GM21526 (cell line): ENCODE results near the gene CD99L2.

ENCODE experiments used
- ATAC-seq: cut with Tn5 transposase; IDR thresholded peaks from one replicate; pipeline ENCODE4 v1.9.1; 2021; ENCODE audit warnings: moderate library complexity; ENCODE audit not compliant: unreplicated experiment, low FRiP score

CD99L2 gene, protein sequence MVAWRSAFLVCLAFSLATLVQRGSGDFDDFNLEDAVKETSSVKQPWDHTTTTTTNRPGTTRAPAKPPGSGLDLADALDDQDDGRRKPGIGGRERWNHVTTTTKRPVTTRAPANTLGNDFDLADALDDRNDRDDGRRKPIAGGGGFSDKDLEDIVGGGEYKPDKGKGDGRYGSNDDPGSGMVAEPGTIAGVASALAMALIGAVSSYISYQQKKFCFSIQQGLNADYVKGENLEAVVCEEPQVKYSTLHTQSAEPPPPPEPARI

DNA sequence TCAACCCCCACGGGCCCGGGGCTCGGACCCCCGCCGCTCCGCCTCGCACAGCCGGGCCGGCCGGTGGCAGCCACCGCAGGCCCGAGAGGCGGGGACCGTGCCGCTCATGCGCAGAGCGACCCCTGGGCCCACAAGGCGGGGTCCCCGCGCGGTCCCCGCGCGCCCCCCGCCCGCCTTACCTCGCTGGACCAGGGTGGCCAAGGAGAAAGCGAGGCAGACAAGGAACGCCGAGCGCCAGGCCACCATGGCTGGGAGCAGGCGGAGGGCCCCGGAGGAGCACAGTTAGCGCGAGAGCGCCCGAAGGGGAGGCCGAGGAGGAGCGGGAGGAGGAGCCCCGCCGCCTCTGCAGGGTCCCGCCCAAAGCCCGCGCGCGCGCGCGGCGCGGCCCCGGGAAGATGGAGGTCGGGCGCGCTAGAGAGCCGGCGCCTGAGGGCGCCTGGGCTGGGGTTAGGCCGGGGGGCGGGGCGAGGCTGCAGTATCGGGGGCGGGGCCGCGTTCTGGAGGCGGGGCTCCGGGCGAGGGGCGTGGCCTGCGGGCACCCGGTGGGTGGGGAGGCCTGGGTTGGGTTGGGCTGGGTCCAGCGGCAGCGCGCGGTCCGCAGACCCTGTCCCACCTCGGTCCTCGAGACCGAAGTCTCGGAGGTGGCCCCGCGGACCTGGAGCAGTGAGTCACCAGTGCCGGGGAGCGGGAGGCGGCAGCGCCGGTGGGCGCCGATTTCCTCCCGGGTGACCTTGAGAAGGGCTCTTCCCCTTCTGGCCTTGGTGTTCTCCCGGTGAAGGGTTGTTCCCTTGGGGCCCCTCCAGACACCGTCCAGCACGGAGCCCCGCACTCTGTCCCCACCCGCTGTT, at the start of gene CD99L2:
Gene CD99L2, minus strand, starts transcription at position 326 of the 848 bp plus-strand sequence. Its CDS starts 80 bp downstream, at position 246.
- ATAC-seq: peak; percentile 83

DNA sequence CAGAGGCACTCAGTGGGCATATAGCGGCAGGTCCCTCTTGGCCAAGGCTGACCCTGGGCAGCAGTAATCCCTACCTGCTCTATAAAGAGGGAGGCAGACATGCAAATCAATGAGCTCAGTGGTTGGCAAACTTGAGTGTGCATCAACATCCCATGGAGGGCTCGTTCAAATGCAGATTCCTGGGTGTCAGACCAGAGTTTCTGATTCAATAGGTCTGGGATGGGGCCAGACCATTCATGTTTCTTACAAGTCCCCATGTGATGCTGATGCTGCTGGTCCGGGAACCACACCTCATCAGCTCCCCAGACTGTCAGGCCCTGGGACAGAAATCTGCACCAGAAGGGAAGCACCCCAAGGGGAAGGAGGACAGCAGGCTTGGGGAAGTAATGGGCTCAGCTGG, 45.8 kb upstream of the CD99L2 start:
- ATAC-seq: no peak

DNA sequence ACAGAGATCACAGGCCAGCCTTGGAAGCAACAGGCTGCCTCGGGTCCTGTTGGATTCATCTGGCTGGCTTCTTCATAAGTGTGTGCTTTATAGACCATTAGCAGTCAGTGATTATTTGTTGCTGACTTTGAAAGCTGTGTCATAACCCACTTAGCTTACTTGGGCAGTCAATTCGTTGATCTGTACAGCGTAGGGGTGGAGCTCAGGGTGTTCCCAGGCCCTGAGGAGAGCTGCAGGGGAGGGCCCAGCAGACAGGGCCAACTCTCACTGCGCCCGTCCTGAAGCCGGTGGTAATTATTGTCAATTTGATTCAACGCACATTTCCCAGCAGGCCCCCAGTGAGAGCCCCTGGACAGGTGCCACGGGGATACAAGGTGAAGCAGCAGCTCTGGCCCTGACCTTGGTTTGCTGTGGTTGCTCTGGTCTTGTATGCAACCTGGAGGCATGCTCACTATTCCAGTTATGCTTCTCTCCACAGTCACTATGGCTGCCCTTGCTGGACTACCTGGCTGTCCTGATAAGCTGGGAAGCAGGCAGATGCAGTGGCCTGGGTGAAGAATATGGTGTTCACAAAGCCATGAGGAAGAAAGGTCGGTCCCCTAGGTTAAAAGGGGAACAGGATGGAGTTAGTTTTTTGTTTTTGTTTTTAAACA, 44.6 kb upstream of the CD99L2 start:
- no peak for ATAC-seq

DNA sequence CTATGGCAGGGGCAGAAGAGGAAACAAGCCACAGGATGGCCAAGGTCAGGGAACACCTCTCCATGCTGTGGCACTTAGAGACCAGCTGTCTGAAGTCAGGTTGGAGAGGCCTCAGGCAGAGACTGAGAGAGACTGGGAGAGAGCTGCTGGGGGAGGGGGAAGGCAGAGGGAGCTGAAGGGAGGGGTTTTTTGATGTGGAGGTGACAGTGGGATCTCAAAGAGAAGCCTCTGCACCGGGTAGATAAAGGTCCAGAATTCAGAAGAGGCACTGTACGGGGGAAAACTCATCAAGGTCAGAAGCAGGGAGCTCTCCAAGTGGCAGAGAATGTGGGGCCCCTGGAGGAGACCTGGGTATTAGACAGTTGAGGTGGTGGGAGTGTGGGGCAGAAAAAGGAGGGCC, 43.1 kb upstream of the CD99L2 start:
- no peak for ATAC-seq

DNA sequence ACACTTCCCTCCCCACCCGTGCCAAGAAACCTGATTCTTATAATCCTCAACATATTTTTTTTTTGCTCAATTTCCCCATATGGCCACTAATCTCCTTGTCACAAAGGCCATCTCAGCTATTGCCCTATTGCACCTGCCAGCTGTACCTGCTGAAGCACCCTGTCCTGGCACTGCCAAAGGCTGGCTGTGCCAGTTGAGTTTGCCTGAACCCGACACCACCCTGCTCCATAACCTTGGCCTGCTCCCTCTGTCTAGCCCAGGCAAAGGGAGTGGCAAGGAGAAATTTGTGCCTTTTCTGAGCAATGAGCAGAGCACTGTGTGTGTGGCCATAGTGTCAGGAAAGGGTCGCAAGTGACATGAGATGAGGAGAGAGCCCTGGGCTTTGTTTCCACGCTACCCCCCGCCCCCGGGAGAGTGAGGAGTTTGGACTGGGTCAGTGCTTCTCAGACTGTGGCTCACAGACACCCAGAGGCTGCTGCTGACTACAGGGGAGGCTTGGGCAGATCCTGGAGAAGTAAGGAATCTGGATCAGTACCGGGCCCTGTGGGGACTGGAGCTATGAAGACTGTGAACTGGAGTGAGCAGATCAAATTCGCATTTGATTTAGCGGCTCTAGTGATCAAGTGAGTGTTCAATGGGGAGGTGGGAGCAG, 42.5 kb upstream of the CD99L2 start:
- ATAC-seq: no peak

DNA sequence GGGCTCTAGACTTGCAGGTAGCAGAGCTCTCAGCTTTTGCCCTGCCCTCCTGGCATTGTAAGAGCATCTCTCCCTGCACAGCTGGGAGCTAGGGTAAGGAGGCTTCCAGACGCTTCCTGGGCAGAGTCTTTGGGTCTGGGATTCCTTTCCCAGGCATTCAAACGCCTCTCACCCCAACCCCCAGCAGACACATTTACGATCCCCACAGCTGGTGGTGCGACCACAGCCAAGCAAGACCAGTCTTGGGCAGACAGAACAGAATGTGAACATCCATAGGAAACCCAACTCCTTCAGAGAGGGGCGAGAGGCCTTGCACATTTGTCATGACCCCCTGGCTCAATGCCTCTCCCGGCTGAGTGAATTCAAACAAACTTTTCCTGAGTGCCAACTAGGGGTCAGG, 38.1 kb upstream of the CD99L2 start:
- ATAC-seq: no peak

DNA sequence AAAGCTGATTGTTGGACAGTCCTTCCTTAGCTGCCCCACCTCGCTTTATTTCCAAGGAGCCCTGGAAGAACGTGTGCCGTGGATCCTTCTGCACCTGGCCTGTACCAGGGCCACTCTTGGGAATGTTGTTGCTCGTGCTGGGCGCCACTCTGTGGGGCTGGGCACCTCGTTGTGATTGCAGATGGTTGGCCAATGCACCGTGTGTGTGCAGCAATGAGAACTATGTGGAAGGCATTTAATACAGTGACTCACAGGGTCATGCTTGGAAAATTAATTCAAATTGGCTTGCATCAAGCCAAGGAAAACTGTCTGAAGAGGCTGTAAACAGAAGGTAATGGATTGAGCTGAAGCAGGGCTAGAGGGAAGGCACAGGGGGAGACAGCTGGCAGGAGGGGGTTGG, 37.0 kb upstream of the CD99L2 start:
- ATAC-seq: no peak

DNA sequence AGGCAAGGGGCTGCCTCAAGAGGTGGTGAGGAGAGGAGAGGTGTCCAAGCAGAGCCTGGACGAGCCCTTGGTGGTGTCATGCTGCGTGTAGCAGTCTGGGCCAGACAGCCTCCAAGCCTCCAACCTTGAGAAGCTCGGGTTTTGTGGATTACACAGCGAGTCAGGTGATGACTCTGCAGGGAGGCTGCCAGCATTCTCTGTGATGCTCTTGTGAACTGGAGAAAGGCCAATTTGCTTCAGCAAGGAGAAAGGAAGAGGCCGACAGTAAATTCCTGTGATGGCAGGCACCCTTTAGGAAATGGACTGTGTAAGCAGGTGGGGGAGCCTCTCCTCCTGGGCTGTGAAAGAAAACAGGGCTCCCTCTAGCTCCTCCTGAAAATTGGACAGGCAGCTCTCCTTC, 36.0 kb upstream of the CD99L2 start:
- no peak for ATAC-seq

DNA sequence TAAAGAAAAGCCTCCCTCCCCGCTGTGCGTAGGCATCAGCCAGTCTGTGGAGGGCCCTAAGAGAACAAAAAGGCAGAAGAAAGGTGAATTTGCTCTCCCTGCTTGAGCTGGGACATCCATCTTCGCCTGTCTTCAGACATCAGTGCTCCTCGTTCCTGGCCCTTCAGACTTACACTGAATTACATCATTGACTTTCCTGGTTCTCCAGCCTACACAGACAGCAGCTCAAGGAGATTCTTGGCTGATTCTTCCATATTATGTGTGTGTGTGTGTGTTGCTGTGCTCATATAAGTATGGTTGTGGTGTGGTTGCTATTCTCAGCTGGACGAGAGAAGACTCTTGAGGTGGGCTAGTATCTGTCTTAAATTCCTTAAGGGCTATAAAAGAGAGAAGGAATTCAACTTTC, 35.5 kb upstream of the CD99L2 start:
- ATAC-seq: no peak

DNA sequence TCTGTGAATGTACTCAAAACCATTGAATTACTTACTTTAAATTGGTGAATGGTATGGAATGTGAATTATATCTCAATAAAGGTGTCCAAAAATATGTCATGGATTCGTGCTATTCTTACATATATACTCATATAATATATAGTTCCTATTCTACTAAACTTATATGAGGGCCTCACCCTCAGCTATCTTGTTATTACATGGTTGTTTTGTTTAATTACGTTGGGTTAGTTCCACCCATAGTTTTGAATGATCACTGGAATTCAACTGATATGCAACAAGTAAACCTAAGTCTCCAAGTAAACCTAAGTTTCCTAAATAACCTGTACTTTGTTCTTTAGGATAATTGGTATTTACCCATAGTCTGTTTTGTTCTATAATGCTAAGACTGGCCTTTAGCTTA, 30.6 kb upstream of the CD99L2 start:
- no peak for ATAC-seq

DNA sequence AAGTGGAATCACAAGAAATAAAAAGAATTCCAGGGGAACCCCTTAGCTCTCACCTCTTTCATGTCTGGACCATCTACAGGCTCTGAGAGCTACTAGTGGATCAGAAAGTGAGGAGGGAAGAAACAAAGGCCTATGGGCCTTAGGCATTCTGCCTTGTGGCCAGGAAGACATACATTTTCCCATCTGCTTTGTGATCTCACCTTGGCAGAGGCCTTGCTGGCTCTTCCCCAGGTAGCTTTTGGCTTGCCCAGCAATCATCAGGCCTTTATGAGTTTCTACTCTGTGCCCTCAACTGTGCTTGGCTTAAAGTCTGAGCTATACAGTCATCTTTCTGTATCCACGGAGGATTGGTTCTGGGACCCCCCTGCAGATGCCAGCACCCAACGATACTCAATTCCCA, 28.3 kb upstream of the CD99L2 start:
- ATAC-seq: no peak

DNA sequence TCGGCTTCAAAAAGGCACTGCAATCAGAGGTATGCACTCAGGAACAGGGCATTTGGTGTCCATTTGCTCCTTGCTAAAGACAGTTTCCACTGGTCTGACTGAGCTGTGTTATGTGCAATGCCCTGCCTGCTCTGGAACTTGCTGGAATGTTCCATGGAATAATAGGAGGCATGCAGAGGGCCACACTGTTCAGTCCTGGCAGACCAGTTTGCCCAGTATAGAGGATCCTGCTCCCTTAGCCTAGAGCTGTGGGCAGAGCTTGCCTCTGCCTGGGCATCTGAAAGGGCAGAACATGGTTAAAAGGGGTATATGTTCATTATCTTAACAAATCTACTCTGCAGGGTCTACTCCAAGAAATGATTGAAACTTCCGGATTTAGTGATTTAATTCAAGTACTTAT, 27.8 kb upstream of the CD99L2 start:
- ATAC-seq: no peak

DNA sequence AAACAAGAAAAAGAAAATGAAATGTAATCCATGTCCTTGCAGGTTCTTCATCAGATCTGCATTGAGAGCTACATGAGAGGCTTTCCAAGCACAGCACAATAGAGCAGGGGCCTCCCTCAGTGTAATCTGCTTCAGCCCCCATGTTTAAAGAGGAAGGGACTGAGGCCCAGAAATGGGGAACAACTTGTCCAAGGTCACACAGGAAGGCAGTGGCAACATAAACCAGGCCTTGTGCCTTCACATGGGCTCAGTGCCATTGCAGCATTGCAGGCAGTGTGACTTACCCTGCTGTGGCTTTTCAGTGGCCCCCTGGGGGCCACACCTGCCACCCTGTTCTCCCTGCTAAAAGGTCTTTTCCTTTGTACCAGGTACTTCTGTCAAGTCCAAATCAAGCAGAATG, 20.9 kb upstream of the CD99L2 start:
- ATAC-seq: no peak

DNA sequence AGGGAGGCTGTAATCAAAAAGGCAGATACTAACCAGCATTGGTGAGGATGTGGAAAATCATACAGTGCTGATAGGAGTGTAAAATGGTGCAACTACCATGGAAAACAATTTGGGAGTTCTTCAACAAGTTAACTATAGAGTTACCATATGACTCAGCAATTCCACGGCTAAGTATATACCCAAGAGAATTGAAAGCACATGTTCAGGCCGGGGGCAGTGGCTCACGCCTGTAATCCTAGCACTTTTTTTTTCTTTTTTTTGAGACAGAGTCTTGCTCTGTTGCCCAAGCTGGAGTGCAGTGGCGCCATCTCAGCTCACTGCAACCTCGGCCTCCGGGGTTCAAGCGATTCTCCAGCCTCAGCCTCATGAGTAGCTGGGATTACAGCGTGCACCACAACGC, 15.0 kb upstream of the CD99L2 start:
- ATAC-seq: no peak

DNA sequence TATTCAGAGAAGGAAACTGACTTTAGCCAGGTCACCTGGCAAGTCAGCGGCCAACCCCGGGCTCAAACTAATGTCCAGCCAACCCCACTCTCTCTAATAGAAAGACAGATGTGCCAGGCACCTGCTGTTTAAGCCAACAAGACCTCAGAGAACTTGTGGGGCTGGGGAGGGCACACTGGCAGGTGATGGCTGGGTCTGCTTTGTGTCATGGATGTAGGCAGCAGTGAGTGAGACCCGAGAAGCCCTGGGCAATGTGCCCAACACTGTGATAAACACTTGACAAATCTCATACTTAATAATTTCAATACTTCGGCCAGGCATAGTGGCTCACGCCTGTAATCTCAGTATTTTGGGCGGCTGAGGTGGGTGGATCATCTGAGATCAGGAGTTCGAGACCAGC, 9.0 kb upstream of the CD99L2 start:
- no peak for ATAC-seq

DNA sequence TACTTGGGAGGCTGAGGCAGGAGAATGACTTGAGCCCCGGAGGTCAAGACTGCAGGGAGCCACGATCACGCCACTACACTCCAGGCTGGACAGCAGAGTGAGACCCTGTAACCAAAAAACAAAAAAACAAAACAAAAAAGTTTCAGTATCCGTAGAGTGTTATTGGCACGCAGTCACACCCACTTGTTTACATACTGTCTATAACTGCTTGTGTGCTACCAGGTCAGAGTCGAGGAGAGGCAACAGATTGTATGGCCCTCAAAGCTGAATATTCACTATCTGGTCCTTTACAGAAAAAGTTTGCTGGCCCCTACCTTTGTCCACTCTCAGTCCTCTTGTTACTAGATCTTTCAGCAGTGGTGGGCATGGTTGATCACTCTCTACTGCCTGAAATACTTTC, 8.2 kb upstream of the CD99L2 start:
- ATAC-seq: no peak

DNA sequence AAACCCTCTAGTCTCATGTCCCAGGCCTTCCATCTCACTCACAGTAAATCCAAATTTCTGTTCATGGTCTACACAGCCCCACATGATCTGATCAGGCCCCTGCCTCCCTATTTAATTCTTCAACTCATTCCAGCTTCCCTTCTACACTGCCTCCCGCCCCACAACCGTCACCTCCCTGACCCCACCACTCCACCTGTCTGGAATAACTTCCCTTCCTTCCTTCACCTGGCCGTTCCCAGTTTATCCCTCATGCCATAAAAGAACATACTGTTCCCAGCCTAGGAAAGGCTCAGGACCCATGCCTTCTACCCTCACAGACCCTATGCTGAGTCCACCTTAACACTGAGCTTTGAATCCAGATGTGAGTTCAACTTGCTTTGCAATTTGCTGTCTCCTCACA, 6.8 kb upstream of the CD99L2 start:
- ATAC-seq: no peak

DNA sequence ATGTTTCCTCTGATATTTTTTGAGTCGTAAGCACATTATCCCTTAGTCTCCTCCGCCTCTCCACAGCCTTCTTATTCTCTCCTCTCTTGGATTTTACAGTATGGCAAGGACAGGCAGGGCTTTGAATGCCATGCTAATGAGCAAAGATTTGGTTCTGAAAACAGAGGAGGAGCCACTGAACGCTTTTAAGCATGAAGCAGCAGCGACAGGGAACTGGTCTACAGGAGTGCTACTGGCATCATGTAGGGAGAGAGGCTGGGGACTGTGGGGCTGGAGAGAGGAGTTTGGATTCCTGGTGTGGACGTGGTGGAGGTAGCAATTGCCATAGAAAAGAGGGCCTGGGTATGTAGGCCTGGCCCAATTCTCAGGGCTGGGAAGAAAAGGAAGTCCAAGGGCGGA, 4.6 kb upstream of the CD99L2 start:
- no peak for ATAC-seq

DNA sequence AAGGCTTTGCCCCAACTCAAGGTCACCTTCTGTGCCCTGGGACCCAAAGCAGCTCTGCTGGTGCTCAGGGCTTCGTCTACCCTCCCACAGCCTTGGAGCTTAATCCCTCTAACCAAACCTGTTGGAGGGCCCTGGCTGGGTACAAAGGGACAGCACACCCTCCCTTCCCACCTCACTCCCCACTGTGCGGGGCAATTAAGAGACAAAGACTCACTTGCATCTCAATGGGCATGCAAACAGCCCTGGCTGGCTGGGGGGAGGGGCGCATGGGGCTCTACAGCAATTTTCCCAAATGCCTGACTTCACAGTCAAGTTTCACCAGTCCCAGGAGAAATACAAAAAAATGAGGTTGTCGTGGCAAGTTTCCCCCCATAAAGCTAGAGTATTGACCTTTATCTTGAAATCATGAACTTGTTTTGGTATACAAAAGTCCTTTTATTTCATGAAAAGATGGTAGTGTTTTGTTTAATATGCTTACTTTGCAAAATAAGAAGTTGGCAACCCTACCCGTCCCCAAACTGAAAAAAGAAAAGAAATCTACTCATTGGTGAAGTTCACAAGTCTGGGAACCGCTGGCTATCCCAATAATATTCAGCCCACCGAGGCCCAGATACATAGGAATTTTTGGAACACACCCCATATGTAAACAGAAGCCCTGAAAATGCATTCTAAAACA, 4.1 kb upstream of the CD99L2 start:
- no peak for ATAC-seq

DNA sequence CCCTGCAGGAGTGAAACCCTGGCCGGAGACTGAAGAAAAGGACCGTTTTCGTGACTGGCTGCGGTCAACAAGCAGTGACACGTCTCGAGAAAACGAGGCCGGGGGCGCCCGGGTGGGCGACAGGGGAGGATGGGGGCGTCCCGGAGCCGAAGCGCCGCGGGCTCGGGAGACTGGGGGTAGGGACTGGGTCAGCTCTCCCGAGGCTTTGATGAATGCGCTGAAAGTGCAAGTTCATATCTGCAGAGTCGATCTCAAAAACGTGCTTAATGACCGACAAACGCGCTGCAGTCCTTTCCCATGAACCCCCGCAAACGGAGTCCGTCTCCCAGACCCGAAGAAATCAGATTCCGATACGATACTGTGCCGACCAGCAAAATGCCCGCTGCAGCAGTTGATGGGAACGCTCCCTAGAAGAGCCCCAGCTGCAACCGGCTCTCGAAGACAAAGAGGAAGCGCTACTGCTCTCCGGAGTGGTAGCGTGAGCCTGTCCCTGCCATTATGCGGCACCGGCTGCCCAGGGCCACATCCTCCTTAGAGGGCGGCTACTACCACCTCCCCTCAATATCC, 806 bp upstream of the CD99L2 start:
- ATAC-seq: peak; percentile 40
